Activated CD4-positive, alpha-beta T cell treated with anti-CD3 and anti-CD28 coated beads for 24 hours (primary cell): ENCODE results near the gene MUC15.
"Not testable (repeated sequence)": the region's sequence is repeated elsewhere in the genome, so short reads cannot be mapped to it uniquely, and the experiment has no call there.

Experiments
- DNase-seq, 2 donors: peaks; one replicate each; pipeline ENCODE4 v3.0.0-alpha.2; 2020; ENCODE audit warnings: low read depth in 2 of 2

Gene MUC15, protein sequence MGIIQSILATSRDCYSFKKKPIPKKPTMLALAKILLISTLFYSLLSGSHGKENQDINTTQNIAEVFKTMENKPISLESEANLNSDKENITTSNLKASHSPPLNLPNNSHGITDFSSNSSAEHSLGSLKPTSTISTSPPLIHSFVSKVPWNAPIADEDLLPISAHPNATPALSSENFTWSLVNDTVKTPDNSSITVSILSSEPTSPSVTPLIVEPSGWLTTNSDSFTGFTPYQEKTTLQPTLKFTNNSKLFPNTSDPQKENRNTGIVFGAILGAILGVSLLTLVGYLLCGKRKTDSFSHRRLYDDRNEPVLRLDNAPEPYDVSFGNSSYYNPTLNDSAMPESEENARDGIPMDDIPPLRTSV

DNA sequence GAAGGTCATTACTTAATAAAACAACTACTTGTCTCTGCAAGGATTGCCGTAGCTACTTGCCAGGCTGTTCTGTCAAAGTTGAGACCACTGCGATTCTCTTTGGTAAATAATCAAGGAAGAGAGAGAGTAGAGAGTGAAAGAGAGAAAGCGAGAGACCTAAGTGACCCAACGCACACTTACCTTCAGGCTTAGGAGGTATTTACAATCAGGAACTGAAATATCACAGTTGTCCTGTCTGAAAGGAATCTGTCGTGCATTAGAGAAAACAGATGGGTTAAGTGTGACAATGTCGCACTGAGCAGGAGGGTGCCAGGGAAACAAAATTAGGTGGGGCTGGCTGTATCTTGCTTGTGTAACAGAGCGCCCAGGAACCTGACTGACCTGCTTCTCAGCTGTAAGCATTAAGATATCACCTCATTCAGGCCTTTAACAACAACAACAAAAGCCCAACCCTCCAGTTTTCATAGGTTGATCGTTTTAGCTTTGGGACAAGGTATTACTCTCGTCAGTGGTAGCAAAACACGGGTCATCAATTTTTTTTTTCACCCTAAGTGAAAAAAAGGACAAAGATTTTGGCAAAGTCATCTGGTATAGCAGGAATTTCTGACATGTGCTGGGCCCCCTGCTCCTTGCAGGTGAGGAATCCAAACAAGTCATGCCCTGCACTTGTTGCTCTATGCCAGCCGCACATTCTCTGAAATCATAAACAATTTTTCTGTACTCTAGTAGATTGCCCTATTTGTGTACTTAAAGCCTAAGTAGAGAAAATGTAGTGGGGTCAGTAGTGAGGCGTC is at the start of gene MUC15:
Gene MUC15, minus strand, starts transcription at position 403 of the 794 bp plus-strand sequence. CDS start 5,169 bp downstream, outside the sequence.
- no peak for DNase-seq

GRCh38 chr11:26621132-26621531 is 49.1 kb upstream of the MUC15 start:
- no peak for DNase-seq

DNA sequence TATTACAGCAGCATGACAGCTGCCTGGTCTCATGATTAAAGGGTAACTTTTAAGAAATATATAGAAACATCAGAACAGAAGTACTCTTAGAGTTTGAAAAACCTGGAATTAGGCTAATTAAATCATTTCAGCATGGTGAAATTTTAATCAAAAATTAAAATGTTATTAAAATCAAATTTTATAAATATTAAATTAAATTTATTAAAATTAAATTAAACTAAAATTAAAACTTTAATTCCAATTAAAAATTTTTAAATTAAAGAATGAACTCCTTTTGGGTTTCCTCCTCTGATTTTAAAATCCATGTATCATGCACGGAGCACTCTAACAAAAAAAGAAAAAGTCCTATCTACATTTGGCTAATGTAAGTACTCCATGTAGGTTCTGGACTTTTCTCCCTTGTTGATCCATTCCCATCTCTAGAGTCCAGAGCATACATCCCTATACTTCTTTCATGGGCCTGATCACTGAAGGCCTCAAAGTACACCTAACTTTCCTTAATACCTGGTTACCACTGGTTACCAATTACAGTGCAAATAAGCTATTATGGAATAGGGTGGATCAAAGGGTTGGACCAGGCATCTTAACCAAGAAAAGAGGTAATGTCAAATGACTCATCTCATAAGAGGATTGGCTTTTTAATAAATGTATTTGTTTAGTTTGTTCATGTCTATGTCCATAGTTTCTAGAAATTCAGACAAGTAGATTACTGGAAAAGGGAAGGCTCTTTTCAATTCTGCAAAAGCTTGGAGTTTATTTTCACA is 48.4 kb upstream of the MUC15 start:
- no peak for DNase-seq

GRCh38 chr11:26618441-26618840 is 46.4 kb upstream of the MUC15 start:
- no peak for DNase-seq

DNA sequence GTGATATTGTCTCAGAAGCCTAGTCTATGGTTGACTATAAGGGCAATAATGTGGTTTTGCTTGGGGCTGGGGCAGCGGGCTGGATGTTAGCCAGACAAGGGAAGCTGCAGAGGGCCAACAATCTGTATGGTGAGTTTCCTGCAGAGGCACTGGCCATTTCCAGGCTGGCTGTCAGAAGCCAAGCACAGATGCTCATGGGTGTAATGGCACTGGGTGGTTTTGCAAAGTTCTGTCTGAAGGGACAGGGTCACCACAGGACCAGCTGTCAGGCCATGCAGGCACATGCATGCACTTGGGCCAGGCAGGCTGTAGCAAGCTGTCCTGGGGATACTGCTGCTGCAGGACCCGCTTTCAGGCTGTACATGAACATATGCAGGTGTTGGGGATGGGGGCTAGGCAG is 41.7 kb upstream of the MUC15 start:
- no peak for DNase-seq

- no peak for DNase-seq
Observed at GRCh38 chr11:26608507-26609146, 36.6 kb upstream of the MUC15 start.

DNA sequence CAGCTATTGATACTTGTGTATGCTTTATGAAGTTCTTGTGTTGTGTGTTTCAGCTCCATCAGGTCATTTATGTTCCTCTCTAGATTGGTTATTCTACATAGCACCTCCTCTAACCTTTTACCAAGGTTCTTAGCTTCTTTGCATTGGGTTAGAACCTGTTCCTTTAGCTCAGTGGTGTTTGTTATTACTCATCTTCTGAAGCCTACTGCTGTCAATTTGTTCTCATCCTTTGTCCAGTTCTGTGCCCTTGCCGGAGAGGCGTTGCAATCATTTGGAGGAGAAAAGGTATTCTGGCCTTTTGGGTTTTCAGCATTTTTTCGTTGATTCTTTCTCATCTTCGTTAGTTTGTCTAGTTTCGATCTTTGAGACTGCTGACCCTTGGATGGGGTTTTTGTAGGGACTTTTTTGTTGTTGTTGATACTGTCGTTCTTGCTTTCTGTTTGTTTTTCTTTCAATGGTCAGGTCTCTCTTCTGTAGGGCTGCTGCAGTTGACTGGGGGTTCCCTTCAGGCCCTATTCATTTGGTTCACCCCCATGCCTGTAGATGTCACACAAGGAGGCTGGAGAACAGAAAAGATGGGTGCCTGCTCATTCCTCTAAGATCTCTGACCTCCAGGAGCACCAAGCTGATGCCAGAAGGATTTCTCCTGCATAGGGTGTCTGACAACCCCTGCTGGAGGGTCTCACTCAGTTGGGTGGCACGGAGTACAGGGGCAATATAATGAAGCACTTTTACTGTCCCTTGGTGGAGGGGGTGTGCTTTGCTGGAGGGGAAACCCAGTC is 35.9 kb upstream of the MUC15 start:
- no peak for DNase-seq

- no peak for DNase-seq
Observed at GRCh38 chr11:26599876-26600434, 27.9 kb upstream of the MUC15 start.

GRCh38 chr11:26599425-26599824 is 27.4 kb upstream of the MUC15 start:
- DNase-seq: no peak

DNA sequence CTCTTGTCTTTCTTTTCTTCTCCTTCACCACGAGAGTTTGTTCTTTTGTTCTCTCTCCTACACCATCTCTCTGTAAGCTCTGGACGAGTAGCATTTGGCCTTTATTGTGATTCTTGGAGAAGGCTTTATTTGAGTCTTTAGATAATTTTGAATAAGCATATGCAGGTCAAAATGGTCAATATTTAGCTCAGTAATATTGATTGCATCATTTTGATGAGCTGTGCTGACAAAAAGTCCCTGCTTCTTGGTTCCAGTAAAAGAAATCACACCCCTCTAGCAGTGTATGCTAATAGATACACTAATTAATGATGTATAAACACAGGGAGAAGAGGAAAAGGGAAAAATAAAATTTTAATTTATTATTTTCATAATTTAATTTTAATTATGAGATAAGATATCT is 25.8 kb upstream of the MUC15 start:
- no peak for DNase-seq

GRCh38 chr11:26597049-26597689 is 25.1 kb upstream of the MUC15 start:
- DNase-seq: not testable (repeated sequence)

GRCh38 chr11:26595207-26595865 is 23.3 kb upstream of the MUC15 start:
- DNase-seq: not testable (repeated sequence)

DNA sequence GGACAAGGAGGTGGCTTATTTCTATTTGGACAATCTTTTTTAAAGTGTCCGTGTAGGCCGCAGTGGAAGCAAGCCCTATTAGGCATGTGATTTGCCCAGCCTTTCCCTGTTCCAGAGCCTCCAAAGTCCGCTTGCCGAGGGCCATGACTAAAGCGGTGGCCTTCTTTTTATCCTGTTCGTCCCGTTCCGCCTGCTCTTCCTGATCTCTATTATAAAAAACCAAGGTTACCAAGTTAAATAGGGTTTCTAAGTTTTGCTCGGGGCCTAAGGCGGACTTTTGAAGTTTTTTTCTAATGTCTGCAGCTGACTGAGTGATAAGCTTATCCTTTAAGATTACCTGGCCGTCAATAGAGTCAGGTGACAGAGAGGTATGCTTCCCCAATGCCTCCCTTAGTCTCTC is 21.6 kb upstream of the MUC15 start:
- no peak for DNase-seq

- no peak for DNase-seq
Observed at GRCh38 chr11:26587073-26587472, 15.0 kb upstream of the MUC15 start.

DNA sequence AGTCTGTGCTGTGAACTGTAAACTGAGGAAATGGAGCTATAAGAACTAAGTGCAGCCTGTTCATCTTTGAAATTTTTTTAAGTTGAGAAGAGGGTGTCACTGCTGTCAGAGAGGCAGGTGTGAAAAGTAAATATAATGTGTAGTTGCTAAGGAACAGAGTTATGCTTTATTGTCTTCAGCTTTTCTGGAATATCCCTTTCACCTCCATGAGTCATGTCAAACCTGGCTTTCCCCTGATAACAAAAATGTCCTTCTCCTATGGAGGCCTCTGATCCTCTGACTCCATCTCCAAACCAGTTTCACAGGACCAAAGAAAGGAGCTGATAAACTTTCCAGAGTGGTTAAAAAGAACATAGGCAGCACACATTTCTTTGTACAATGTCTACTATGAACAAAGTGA is 12.8 kb upstream of the MUC15 start:
- DNase-seq: no peak

GRCh38 chr11:26583550-26583949 is 11.5 kb upstream of the MUC15 start:
- no peak for DNase-seq

DNA sequence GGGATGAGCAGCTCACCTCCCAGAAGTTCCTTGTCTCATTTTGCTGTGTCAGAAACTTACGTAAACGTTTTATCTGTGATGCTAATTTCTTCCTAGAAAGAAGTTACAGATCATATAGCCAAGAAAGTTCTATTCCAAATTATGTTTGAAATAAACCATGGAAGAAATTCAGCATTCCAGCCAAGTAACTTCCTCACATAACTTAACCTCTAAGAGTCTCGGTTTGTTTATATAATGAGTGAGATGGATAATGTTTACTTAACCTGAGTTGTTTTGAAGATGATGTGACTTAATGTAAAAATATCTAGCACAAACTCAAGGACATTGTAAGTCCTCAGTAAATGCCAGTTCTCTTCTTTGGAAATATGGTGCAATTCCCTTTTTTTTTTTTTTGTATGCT is 8.9 kb upstream of the MUC15 start:
- DNase-seq: no peak

DNA sequence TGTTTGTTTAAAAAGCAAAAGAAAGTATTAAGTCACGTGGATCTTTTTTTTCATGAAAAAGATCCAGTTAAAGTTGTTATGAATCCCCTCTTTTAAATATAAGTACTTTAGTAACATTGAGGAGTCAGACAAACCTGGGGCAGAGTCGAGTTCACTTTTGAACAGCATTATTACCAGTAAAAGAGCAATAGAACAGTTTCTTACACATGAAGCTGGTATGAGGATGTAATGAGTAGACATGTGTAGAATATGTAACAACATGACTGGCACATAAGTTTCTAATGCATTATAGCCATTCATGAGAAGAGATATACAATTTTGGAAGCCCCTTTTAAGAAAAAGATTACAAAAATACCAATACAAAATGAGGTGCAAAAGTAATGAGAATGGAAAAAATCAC is 7.6 kb upstream of the MUC15 start:
- DNase-seq: no peak

DNA sequence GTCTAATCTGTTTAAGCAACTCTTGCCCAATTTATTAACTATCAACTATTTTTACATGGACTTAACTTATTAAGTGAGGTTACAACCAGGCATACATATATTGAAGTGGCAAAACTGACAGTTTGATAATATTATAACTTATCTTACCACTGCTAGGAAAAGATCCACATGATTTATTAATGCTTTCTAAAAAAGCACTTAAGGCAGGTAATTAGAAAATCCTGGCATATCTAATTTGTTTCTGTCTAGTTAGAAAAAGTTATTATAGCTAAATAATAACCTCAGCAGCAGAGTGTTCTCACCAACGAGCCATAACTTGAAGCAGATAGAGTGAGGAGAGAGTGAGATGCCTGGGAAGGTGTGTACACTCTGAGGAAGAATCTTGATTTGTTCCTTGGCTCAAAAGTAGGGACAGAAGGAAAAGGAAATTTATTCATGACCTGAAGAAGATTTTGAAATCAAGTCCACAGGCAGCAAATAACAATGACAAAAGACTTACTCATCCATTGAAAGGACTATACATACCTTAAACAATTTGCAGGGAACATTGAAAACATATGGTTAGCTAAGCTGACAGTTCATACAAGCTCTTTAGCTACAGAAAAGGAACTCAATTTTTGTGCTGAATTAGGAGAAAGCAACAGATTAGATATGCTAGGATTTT is 7.1 kb upstream of the MUC15 start:
- DNase-seq: no peak
